Stimulated activated CD8-positive, alpha-beta memory T cell treated with anti-CD3 and anti-CD28 coated beads, Interleukin-4, amount 100 ng/mL, for 4 hours (primary cell): Measurements from ENCODE around the gene GREB1L.
"Not testable (repeated sequence)": the region's sequence is repeated elsewhere in the genome, so short reads cannot be mapped to it uniquely, and the experiment has no call there.

ENCODE experiments used
- DNase-seq, 2 donors: peaks; one replicate each; pipeline ENCODE4 v3.0.0-alpha.2; 2020; ENCODE audit warnings: low read depth in 2 of 2, low spot score in 1 of 2

The GREB1L gene

DNA sequence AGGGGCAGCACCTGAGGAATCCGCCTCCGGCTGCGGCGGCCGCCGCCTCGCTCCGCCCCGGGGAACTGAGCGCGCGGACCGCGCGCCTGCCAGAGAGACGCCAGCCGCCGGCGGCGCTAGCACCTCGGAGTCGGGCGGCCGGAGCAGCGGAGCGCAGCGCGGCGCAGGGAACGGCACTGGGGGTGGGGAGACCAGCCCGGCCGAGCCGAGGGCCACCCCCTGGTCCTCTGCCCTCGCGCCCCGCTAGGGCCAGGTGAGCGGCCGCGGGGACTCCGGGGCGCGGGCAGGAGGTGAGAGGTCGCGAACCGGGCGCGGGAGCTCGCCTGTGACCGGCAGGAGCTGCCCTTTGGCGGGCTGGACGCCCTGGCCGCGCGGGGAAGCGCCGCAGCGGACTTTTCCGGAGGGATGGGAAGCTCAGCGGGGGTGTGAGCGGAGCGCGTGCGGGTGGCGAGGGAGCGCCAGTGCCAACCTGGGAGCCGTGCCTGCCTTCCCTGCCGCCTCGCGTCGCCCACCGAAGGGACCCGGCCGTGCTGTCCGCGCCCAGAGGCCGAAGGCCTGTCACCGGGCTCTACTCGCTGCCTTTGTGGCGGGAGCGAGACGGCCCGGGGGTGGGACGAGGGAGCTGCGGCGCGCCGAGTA, at the start of gene GREB1L:
TSS of gene GREB1L (plus strand) at position 92 of the 639 bp plus-strand sequence. CDS start 141,287 bp downstream, outside the sequence.
- DNase-seq = no peak

DNA sequence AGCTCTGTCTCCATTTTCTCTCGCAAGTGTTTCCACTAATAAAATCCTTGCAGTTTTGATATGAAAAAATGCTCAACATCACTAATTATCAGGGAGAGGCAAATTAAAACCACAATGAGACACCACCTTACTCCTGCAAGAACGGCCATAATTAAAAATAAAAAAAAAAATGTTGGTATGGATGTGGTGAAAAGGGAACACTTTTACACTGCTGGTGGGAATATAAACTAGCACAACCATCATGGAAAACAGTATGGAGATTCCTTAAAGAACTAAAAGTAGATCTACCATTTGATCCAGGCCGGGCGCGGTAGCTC, 49.8 kb upstream of the GREB1L start:
- no peak for DNase-seq

DNA sequence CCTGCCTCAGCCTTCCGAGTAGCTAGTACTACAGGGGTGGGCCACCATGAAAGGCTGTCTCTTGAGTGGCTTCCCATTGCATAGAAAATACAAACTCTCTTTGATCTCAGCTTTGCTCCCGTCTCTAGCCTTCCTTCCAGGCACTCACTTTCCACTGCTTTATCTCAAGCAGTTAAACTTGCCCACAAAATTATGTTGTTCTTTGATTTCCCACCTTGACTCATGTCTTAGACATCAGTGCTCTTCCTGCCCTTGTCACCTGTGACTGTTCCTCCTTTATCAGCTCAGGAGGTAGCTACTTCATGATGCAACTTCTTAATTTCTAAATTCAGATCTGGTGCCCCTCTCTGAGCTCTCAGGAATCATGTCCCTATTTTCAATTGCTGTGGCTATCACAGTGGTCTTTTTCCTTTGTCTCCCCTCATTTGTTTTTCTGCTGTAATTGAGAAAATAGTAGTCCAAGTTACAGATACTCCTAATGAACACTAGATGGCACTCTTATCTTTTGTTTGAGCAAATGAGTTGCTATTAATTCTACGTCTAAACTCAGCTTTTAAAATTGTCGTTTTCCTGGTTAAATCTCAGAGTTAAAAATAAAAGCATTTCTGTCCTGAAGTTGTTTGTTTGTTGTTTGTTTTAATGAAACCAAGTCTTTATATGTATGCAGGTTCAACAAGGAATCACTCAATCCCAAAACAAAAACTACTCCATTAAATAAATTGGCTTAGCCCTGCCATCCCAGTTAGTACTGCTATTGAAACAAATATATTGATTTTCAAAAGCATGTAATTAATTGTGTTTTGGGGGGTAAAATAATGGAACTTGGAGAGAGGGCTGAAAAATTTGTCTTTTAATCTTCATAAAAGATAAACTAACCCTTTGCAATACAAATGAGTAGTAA, 46.9 kb upstream of the GREB1L start:
- no peak for DNase-seq

DNA sequence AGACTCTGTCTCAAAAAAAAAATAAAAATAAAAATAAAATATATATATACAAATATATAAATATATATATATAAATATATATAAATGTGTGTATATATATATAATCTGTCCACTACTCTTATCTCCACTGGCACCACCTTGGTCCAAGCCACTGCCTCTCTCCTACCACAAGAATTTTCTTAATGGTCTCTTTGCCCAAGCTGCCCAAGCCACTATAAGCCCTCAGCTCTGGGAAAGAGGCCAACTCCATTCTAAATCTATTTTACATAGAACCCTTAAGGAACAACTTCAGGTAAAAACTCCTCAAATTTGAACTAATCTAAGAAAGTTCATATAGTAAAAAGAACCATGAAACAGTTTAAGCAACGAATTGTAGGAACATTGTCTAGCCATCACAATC, 45.6 kb upstream of the GREB1L start:
- no peak for DNase-seq

DNA sequence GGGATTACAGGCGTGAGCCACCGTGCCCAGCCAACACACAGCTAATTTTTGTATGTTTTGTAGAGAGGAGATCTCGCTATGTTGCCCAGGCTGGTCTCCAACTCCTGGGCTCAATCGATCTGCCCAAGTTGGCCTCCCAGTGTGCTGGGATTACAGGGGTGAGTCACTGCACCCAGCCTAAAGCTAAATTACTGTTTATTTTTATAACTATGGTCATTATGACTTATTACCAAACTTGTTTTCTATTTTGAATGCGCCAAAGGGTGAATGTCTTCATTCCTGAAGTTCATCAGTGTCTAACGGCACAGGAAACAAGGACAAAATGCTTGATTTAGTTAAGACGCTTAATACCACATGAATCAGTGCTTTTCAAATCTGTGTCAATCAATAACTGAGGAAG, 38.9 kb upstream of the GREB1L start:
- no peak for DNase-seq

DNA sequence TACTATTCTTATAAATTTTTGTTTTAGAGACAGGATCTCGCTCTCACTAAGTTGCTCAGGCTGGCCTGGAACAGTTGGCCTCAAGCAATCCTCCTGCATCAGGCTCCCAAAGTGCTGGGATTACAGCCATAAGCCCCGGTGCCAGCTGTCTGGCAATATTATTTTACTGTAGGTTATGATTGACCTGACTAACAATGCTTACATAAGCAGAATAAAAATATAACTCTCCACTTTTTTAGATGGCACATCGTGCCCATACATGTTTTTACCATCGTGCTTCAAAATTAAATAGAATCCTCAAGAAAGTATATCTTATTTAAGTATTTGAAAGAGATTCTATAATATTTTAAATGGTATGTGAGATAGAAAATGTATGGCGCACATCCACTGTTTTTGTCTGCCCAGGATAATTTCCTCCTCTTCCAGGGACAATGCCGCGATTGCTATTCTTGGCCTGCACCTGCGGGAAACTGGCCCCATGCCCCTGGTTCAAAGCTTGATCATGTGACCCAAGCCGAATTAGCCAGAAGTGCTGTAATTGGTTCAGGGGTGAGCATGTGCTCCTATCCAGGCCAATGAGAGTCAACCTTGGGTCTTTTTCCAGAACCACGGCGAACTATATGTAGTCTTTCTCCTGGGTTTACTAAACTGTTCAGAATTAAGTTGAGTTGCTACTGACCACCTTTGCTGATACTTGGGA, 38.3 kb upstream of the GREB1L start:
- no peak for DNase-seq

DNA sequence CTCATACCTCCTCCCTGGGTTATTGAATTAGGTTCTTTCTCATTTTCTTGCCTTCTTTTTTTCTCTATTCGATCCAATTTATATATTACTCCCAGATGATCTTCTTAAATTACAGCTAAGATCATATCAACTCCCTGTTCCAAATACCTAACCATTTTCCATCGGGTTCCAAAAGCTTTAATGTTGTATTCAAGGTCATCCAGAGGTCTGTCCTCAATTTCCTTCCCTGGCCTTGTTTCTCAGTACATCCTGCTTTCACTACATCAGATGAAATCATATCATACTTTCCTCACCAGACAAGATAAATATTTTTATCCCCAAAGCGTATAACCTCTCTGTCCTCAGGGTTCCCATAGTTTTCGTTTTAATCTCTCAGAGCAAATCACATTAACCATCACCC, 36.3 kb upstream of the GREB1L start:
- no peak for DNase-seq

DNA sequence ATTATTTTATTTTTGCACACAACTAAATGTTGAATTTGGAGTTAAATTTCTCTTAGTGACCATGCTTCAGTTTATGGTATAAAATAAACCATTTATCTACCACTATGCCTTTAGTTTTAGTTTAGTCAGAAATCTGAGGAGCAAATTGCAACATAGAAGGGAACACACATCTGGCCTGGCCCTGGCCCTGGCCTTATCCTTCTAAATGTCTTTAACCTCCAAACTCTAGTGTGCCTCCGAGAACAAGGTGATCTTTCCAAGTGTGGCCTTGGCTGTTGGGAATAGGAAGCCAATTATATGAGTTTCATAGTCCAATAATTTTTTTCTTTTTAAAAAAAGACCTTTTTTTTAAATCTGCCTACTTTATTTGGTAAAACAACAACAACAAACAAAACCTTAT, 31.8 kb upstream of the GREB1L start:
- no peak for DNase-seq

DNA sequence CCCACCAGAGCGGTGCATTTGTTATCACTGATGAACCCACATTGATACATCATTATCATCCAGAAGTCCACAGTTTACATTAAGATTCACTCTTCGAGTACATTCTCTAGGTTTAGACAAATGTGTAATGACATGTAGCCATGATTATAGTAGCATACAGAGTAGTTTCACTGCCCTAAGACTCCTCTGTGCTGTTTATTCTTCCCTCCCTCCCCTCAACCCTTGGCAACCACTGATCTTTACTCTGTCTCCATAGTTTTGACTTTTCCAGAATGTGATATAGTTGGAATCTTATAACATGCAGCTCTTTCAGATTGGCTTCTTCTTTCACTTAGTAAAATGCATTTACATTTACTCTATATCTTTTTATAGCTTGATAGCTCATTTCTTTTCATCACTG, 31.2 kb upstream of the GREB1L start:
- DNase-seq = no peak

DNA sequence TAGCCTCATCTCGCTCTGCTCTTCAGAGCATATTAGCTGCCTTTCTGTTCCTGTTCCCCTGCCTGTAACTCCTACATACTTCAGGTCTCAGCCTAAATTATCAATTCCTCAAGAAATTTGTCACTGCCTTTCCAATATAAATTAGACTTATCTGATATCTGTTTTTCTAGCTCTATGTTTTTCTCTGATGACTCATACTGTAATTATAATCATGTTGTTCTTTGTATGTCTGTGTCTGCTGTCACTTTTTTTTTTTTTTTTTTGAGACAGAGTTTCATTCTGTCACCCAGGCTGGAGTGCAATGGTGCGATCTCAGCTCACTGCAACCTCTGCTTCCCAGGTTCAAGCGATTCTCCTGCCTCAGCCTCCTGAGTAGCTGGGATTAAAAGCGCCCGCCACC, 27.6 kb upstream of the GREB1L start:
- DNase-seq = not testable (repeated sequence)

DNA sequence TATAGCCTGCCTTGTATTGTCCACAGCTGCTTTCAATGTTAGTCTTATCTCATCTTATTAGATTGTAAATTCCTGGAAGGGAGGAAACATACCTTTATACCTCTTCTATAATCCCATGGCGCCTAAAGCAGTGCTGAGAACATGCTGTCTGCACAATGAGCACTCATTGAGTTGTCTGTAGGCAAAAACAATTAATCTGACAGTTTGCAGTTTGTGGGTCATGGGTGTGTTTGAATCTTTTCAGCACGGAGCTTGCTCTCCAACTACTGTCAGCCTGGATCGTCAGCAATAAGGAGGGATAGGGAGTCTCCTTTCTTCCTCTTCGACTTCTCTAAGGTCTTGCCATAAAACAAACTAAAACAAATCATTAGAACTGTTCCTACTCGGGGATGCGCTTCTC, 26.5 kb upstream of the GREB1L start:
- DNase-seq = no peak

DNA sequence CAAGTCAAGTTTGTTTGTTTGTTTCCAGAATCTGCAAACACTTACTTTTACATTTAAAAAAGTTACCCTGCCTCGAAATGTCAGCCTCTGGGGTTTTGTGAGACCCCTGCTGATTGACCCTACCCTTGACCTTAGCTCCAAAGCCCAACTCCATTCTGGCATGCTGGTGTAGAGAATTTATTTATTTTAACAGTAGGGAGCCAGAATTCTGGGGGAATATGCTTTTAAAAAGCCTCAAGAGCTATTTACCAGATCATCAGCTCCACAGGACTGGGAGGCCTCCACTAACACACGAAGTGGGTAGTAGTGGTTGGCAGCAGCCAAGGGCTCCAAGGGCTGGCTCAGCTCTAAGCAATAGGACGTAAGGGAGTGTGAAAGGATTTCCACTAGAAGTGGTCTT, 23.2 kb upstream of the GREB1L start:
- no peak for DNase-seq

DNA sequence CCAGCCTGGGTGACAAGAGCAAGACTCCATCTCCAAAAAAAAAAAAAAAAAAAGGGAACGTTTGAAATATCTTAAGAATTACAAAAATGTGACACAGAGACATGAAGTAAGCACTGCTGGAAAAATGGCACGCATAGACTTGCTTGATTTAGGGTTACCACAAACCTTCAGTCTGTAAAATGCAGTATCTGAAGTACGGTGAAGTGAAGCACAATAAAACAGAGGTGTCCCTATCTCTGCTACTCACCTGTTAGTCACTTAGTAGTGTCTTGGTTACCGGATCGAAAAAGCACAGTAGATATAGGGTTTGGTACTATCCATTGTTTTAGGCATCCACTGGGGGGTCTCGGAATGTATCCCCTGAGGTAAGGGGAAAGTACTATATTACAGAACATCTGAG, 11.6 kb upstream of the GREB1L start:
- DNase-seq = no peak

DNA sequence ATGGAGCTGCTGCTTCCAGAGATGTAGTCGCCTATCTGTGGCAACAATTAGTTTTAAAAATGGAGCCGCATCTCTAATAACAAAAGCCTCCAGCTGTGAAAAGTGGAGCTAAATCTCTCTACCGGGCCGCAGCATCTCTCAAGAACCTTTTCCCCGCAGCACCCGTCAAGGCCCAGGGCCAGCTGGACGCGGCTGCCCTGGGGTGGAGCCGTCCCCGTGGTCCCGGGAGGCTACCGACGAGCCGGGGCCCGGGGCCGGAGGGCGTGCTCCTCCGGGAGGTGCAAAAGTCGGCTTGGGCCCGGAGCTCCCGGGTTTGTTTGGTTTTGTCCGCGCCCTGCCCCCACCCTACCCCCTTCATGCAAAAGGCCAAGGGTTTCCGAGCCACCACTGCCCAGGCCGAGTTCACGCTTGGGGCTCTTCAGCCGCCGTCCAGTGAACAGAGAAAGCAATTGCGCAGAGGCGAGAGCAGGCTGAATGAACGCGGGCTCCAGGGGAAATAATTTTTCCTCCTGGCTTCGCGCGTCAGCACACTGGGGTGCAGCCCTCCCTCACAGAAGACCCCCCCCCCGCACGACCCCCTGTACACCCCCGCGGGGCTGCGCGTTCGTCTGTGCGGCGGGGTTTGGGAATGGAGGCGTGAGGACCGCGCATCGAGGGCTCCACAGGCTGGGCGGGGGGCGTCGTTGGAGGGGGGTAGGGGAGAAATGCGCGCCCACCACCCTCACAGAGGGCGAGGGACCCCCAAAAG, 557 bp upstream of the GREB1L start:
- DNase-seq = no peak

DNA sequence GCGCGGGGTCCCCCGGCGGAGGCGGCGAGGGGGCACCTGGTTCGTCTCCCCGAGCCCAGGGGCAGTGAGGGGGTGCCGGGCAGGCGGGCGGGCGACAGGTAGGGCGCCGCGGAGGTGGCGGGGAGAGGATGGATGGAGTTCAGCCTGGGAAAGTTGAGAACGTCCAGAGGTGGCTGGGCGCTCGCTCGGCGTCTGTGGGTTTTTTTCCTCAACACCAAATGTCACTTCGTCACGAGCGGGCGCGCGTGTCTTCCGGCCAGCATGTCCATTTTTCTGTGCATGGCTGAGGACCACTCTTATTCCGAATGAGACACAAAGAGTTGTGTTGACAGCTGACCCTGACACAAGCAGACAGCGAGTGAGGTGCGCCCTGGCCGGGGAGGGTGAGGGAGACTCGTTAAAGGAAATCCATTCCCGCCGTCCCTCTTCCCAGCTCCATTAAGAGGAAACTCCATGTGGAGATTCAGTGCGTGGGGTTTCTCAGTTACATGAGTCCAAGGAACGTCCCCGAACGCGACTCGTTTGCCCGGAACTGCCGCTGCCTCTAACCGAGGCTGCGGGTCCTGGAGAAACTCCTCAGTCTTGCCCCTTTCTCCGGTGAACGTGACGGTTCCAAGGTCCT, 859 bp downstream of the GREB1L start:
- no peak for DNase-seq

DNA sequence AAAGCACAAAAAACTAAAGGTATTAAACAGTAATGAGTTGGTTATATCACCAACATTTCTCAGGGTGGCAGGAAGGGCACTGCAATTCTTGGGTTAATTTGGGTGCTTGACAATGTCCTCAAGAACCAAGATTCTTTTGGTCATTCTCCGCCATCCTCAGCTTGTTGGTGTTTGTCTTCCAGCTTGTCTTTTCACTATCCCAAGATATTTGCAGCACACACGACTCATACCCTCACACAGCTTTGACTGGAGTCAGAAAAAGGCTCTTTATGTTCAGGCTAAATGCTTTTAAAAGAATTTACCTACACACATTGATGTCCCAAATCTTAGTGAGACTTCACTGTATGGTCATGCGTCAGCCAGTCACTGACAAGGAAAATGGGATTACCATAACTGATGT, 12.5 kb downstream of the GREB1L start:
- no peak for DNase-seq

DNA sequence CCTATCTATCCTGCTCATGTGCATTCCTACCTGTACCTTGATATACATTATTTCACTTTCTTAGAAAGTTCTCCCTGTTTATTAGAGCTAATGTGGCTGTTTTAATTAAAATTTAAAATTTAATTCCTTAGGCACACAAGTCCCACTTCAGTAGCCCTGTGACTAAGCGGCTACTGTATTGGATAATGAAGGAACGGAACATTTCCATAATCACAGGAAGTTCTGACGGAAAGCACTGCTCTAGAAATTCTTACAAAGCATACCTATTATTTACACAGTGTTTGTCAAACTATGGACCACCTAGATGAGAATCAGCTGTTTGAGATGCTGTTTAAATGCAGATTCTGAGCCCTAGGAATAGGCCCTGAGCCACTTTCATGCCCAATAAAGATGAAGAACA, 13.2 kb downstream of the GREB1L start:
- no peak for DNase-seq

DNA sequence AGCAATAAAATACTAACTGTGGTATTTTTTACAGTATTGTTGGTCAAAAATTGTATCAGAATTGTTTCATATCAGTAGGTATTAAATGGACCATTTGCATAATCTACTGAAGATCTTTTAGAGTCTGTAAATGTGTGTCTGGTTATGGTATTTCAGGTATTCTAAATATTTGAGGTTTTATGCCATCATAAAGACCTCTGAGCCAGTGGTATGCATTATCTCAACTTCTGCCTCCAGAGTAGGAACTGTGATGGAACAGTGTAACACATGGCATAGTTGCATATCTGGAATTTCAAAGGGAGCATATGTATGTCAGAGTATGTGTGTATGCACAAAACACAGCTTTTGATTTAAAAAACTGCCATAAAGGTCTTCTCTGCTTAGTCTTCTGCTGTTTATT, 15.4 kb downstream of the GREB1L start:
- no peak for DNase-seq

DNA sequence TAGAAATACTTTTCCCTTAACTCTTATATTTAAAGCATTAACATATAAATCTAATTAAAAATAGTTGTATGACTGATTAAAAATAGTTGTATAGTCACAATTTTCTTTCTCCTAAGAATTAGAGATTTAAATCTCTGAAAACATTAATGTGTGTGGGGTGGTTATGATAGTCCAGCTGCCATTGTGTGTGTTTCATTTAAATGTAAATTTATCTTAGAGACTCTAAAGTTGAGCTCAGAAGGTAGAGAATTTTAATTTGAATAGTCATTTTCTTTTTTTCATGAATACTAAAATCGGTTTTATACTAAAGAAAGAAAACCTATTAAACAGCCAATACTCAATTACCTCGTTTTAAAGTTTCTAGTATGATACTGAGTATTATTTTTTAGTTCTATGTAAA, 18.6 kb downstream of the GREB1L start:
- DNase-seq = no peak

DNA sequence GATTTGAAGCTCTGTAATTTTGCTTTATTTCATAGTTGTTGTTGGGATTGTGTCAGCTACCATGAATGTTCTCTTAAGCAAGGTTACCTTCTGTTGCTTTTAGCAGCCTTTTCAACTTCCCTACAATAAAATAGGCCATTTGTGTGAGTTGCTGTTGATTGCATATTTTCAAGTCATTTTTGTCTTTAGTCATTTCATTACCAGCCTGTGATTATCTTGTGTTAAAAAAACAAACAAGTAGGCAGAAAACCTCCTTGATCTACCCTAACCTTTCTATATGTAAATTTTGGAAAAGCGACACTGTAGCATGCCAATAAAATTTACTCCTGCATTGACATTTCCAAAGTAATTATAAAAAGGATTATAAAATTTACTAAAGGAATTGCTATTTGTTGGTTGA, 19.3 kb downstream of the GREB1L start:
- DNase-seq = no peak

DNA sequence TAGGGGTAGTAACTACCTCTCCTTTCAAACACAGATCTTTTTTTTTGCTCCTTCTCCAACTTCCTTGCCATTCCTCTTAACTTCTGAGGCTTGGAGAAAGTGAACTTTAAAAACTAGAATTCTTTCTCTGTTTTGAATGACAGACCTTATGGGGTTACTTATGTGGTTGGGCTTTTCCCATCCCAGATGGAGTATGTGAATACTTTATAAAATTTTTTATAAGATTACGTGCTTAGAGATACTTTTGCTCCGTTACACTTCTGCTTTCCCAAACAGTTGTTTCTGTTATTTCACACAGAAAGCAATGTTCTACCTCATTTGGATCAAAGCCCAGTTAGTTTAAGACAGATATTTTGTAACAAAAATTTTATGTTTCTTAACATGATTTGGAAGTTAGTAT, 20.2 kb downstream of the GREB1L start:
- DNase-seq = no peak
